ENCODE measurements around the gene COL11A2.

- TF ChIP-seq CTCF (IDR thresholded peaks at IDR 0.05) (no peak), POLR2A (IDR thresholded peaks at IDR 0.05) (no peak)
Observed at GRCh38 chr6:33201935-33202334, 9.7 kb upstream of the COL11A2 start.
